NCI-H2171 treated with DMSO at 0.1 percent for 48 hours (cell line): ENCODE results near the gene POLR3H.

Source experiments
- DNase-seq: peaks from one replicate; lab custom pipeline; 2025; lab: John Stamatoyannopoulos, UW

Gene POLR3H

DNA sequence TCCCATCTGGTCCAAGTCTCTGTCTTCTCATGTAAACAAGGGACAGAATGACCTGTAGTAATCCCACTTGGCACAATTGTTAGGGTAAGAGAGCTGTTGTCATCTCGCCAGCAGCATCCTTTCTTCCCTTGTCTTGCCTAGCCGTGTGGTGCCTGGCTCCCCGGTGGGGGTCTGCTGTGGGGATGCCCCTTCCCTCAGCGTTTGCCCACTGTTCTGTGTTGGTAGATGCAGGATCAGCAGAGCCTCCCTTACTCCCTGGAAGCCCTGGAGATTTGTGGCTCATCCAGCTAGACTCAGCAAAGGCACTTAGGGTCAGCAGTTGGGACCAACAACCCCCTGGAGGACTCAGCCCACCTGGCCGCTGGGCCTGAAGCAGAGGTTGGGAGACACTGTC lies 62.3 kb downstream of the POLR3H start:
- DNase-seq, result no peak

DNA sequence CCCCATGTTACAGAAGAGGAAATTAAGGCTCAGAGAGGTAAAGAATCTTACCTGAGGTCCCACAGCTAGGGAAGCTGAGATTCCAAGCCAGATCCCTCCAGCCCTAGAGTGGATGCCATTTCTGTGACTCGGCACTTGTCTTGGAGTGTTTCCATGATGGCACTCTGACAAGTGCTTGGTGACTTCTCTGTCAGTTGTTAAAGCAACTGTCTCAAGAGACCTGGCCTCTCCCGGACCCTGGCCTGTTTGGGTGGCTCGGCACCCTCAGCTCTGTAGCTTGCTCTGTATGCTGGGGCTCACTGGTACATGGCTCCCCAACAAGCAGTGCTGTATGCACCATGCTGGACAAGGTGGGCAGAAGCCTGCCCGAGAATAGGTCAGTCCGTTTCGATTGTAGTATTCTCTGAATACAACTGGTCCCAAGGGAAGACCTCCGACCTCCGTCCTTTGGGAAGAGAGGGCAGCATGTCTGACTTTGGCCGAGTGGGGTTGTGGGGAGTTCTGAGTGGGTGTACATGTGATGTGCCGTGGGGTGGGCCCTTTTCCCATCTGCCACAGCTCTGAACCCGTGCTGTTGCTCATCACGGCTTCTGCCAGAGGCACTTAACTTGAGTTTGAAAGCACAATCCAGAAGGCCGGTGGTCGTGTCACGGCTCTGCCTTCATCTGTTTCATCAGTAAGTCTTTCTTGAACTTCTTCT lies 63.0 kb downstream of the POLR3H start:
- DNase-seq, result no peak

DNA sequence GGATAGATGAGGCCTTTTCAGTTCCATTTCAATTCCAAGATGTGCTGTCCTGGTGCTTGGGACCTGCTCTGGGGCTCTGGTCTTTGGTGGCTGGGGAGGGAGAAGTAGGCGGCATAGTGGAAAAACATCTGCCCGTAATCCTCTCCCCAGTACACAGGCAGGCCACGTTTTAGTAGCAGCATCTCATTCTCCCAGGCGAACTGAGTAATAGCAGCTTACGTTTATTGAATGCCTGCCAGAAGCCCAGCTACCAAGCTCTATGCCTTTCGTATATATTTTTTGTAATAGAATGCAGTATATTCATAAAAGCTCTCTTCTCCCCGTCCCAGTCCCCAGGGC lies 63.9 kb downstream of the POLR3H start:
- DNase-seq, result no peak

DNA sequence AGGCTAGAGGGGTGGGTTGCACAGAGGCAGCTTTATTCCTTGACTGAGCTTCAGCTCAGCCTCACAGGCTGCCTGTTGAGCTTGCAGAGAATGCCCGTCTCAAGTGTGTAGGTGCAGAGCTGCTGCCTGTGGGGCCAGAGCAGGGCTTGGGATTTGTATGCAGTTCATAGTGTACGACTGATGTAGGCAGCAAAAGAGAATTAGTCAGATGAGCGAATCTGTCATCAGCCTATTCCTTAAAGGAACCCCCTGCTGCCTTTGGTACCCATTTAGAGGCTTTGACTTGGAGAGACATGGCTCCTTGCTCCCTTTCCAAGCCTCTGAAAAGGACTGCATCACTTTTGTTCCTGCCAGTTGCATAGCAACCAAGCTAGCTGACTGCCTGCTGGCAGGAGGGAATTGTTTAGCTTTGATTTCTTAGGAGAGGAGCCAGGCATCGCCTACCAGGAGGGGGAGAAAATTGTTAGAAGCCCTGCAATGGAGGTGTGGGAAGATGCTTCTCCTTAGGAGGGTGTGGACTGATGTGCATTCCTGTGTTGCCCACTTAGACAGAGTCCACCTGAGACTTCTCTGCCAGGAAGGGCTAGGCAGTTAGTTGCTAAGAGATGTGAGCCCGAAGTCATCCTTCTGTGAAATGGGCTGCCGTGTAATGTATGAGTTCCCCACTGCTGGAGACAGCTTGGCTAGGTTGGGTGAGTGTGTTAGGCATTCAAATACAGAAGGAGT lies 64.4 kb downstream of the POLR3H start:
- DNase-seq, result peak; percentile 64

DNA sequence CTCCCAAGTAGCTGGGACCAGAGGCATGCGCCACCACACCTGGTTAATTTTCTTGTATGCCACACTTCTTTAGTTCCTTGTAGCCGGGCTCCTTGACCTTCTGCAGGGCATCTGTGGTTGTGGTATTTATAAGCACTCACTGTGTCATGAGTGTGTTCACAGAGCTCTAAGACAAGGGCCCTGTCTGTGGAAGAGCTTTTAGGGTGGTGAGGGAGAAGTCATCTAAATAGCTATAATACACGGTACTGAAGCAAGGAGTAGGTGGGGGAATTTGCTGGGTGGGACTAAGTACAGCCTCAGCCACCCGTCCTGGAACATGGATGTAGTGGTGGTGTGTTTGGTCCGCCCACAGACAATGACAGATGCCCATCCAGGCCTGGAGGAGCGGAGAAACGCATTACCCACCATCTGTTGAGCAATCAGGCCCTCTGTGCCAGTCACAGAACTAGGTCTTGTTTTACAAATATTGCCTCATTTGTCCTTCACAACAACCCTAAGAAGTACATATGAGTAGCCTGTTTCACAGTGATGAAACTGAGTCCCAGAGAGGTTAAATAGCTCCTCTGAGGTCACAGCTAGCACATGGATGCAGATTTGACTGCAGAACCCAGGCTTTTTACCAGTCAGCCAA lies 65.3 kb downstream of the POLR3H start:
- peak; percentile 93 for DNase-seq

DNA sequence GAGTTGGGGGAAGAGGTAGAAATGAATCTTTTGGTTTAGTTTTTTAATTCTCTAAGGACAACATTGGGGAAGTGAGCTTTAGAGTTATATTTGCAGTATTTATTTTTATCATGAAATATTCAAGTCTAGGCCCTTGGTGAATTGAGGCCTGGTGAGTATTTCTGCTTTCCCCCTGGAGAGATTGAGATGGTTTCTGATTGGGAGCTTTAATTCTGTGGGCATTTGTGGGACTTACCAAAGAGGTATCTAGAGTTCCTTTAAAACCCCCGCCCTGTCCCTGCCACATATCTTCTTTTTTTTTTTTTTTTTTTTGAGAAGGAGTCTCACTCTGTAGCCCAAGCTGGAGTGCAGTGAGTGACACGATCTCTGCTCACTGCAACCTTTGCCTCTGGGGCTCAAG lies 65.8 kb downstream of the POLR3H start:
- no peak for DNase-seq
